Left lung (tissue), 10 donors: ENCODE measurements around the gene SLC24A5. TPM values are rescaled to one million over a fixed set of nuclear protein-coding genes. Genes with fewer than 3 reads are reported as not detected.

ENCODE experiments used
- ATAC-seq: fragments of 200-7000 bp; cut with Tn5 transposase; one replicate; pipeline ENCODE4 v1.9.1; 2020; ENCODE audit warnings: moderate library complexity
- DNase-seq, 4 donors: peaks; one replicate each; pipeline ENCODE4 v3.0.0-alpha.2; 2013 to 2020
- H3K27ac ChIP-seq, 2 donors: fragments of 200-600 bp; sonication (generic) in 1 of 2; one replicate each; pipeline versions ENCODE4 v1.5.0 to v1.8.0; 2020 to 2021
- H3K27me3 ChIP-seq, 2 donors: fragments of 200-600 bp; sonication (generic) in 1 of 2; one replicate each; pipeline versions ENCODE4 v1.5.0 to v1.8.0; 2020 to 2021
- H3K36me3 ChIP-seq, 2 donors: fragments of 200-600 bp; sonication (generic) in 1 of 2; one replicate each; pipeline versions ENCODE4 v1.5.0 to v1.8.0; 2020 to 2021
- H3K4me1 ChIP-seq, 2 donors: fragments of 200-600 bp; one replicate each; pipeline ENCODE4 v1.8.0; 2021
- H3K4me3 ChIP-seq, 2 donors: fragments of 200-600 bp; sonication (generic) in 1 of 2; one replicate each; pipeline versions ENCODE4 v1.5.0 to v1.8.0; 2020 to 2021; ENCODE audit warnings: mild to moderate bottlenecking in 1 of 2
- H3K9me3 ChIP-seq, 2 donors: fragments of 200-600 bp; sonication (generic) in 1 of 2; one replicate each; pipeline versions ENCODE4 v1.5.0 to v1.8.0; 2020 to 2021
- intact Hi-C, 2 donors: fragments of 100-400 bp; cut with DNase I; formaldehyde crosslinking; loops; one replicate each; pipeline versions ENCODE4 v1.11.2 to v1.14.2; 2022
- polyA plus RNA-seq, 6 donors: library from polyadenylated mRNA; unstranded; fragments of 120-200 nt; gene quantifications; one replicate each; pipeline ENCODE4 v1.2.1, GENCODE V29; 2013; ENCODE audit not compliant: insufficient read length in 6 of 6
- total RNA-seq, 2 donors: library from RNA; stranded (reverse); fragmentation: NEBNext Ultra II Directional; extraction: Animal tissue kit (Norgen Biotek cat#: 25700); gene quantifications; one replicate each; pipeline ENCODE4 v1.2.1, GENCODE V29; 2021
- TF ChIP-seq, protein P1 (sequence below), 2 donors: fragments of 200-600 bp; sonication (generic) in 1 of 2; IDR thresholded peaks; one replicate each; pipeline versions ENCODE4 v1.5.0 to v1.8.0; 2021; ENCODE audit warnings: antibody characterized with exemption in 2 of 2
- donor health status: DM: no; HTN: yes; CAD: no.
- donor health status: DM: no; HTN: no; CAD: no.

The SLC24A5 gene
- total and polyA plus RNA-seq, 8 donors, result 0.14 to 6.5 (median 0.47) TPM; not detected in 1

DNA sequence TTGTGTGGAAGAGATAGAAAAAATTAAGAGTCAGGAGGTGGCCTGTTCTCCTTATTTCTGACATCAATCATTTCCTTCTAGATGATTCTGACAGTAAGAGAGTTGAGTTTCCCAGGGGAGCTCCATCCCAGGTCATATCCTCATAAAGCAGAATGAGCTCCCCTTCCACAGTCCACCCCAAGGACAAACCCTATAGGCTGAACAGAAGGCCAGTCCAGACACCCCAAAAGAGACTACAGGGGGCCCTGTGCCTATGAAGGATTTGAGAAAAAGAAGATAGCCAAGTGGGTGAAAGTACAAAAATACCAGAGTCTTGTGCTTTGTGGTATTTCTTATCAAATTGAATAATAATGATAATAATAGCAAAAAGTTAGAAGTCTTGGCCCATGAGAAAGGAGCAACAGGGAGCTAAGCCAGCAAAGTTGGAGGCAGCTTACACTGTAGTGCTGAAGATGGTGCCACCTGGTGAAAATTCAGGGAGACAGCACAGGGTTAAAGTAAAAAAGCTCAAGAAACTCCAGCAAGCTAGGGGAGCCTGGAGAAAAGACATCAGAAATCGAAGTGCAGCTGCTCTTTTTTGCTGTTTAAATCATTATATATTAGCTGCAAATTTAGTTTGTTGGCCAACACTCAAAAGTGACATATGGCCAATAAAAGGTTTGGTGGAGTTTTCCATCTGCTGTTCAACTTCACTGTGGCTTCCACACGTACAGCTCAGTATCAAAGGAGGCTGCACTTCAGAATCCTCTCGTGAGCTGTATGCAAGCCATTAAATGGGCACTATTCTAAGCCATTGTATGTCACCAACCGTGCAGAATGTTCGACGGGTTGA is 35.8 kb upstream of the SLC24A5 start:
- Histone ChIP-seq H3K9me3 (no peaks in the 10 kb centered on the region), H3K4me3 (no peak overlapping the region), H3K4me1 (no peaks in the 10 kb centered on the region), H3K27ac (no peak overlapping the region), H3K27me3 (no peaks in the 10 kb centered on the region), H3K36me3 (no peaks in the 10 kb centered on the region)
- TF ChIP-seq, protein P1, sequence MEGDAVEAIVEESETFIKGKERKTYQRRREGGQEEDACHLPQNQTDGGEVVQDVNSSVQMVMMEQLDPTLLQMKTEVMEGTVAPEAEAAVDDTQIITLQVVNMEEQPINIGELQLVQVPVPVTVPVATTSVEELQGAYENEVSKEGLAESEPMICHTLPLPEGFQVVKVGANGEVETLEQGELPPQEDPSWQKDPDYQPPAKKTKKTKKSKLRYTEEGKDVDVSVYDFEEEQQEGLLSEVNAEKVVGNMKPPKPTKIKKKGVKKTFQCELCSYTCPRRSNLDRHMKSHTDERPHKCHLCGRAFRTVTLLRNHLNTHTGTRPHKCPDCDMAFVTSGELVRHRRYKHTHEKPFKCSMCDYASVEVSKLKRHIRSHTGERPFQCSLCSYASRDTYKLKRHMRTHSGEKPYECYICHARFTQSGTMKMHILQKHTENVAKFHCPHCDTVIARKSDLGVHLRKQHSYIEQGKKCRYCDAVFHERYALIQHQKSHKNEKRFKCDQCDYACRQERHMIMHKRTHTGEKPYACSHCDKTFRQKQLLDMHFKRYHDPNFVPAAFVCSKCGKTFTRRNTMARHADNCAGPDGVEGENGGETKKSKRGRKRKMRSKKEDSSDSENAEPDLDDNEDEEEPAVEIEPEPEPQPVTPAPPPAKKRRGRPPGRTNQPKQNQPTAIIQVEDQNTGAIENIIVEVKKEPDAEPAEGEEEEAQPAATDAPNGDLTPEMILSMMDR (IDR thresholded peaks at IDR 0.05), result peak in 1 of 2 donors; percentile 16
- peak; percentile 84 for ATAC-seq
- peak in 2 of 4 donors; percentile 18 to 55 for DNase-seq
- intact Hi-C loops, result no loop called here

DNA sequence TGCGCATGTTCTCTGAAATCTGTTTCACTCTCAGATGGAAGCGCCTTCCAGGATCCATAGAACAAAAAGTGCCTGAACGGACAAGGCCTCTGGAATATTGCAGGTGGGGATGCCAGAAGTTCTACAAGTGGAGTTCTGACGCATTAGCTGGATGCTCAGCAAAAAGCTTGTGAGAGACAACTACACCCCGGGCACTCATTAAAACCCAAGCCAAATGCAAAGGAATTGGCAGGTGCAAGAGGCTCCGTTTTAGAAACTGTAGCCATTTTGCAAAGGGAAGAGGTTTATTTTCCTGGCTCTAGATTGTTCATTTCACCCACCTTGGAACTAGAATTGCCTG is 35.2 kb upstream of the SLC24A5 start:
- no peak overlapping the region for H3K27ac ChIP-seq
- DNase-seq, result no peak
- intact Hi-C loops, result no loop called here
- ATAC-seq, result no peak
- TF ChIP-seq, protein P1 (IDR thresholded peaks at IDR 0.05), result no peak
- H3K36me3 ChIP-seq, result no peaks in the 10 kb centered on the region
- no peaks in the 10 kb centered on the region for H3K9me3 ChIP-seq
- H3K27me3 ChIP-seq, result no peaks in the 10 kb centered on the region
- no peaks in the 10 kb centered on the region for H3K4me1 ChIP-seq
- no peak overlapping the region for H3K4me3 ChIP-seq

DNA sequence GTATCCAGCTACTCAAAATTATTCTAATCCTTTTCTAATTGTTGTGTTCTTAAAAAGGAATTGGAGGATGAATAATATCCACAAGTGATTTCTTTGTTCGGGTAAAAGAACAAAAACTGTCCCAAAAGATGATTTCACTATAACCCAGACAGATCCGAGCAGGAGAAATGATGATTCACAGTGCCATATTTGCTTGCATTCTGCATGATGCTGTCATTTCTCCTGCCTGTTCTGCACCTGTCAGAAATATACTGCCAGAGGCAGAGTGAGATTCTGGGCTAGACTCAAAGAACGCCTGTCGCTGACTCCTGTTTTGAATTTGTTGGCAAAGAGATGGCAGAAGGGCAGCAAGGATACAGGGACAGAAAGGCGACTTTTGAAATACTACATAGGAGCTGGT is 34.7 kb upstream of the SLC24A5 start:
- H3K36me3 ChIP-seq, result no peaks in the 10 kb centered on the region
- H3K27ac ChIP-seq, result no peak overlapping the region
- no peak overlapping the region for H3K4me3 ChIP-seq
- no peak for ATAC-seq
- no peaks in the 10 kb centered on the region for H3K4me1 ChIP-seq
- H3K9me3 ChIP-seq, result no peaks in the 10 kb centered on the region
- no peaks in the 10 kb centered on the region for H3K27me3 ChIP-seq
- DNase-seq, result no peak
- TF ChIP-seq, protein P1 (IDR thresholded peaks at IDR 0.05), result no peak
- intact Hi-C loops, result no loop called here

DNA sequence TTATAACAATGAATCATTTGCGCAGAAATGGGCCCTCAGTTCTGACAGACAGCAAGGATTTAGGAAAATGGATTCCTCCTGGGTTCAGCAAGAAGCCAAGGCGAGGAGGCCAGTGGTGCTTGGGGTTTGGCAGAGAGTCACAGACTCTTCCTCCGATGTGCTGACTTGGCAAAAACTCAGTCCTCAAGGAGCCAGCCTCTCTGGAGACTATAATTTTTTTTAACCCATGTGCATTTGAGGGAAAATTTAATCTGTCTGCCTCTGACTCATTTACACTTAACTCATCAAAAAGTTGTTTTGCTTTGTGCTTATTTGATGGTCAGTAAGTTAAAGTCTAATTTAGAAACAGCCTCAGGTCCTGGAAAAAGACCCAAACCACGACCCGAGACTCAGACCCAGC is 34.2 kb upstream of the SLC24A5 start:
- Histone ChIP-seq H3K27ac (no peak overlapping the region), H3K9me3 (no peaks in the 10 kb centered on the region), H3K4me1 (no peaks in the 10 kb centered on the region), H3K27me3 (no peaks in the 10 kb centered on the region), H3K4me3 (no peak overlapping the region), H3K36me3 (no peaks in the 10 kb centered on the region)
- peak; percentile 66 for ATAC-seq
- TF ChIP-seq, protein P1 (IDR thresholded peaks at IDR 0.05), result no peak
- DNase-seq, result peak in 2 of 4 donors; percentile 44 to 59
- intact Hi-C loops, result no loop called here

DNA sequence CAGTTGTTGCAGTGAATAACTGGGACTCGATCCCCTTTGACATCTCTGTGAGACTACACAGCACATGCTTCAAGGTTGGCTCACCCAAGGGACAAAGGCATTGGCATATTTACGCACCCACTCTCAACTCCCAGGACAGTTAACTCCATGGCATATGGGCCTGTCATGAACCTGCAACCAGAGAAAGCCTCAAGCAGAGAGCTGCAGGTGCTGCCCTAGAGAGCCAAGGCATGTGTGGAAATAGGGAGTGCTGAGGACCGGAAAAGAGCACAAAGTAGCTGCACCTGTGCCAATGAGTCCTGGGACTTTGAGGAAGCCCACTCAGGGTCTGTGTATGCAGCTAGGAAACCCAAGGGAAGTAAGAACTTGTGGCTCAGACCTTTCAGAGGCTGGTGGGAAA is 32.9 kb upstream of the SLC24A5 start:
- TF ChIP-seq, protein P1 (IDR thresholded peaks at IDR 0.05), result no peak

More for the DNA sequence above, 32.9 kb upstream of the SLC24A5 start:
- no peaks in the 10 kb centered on the region for H3K9me3 ChIP-seq
- intact Hi-C loops, result no loop called here
- ATAC-seq (no peak), DNase-seq (no peak)
- H3K27me3 ChIP-seq, result no peaks in the 10 kb centered on the region
- H3K27ac ChIP-seq, result no peak overlapping the region
- H3K36me3 ChIP-seq, result no peaks in the 10 kb centered on the region
- H3K4me1 ChIP-seq, result no peaks in the 10 kb centered on the region
- no peak overlapping the region for H3K4me3 ChIP-seq
